SK-N-SH treated with all-trans-retinoic acid at 6 μM for 48 hours (cell line): ENCODE results near the gene GNAI1.

Experiments used
- CREB5 ChIP-seq: fragments of 250-450 bp; sonication (Bioruptor Pico); IDR thresholded peaks from 2 replicates; pipeline ENCODE4 v1.5.1; 2020; ENCODE audit warnings: low read depth, mild to moderate bottlenecking, moderate library complexity
- ESRRG ChIP-seq: fragments of 250-450 bp; sonication (Bioruptor Pico); IDR thresholded peaks from 2 replicates; pipeline ENCODE4 v1.6.1; 2021; ENCODE audit warnings: mild to moderate bottlenecking
- ISL1 ChIP-seq: fragments of 250-450 bp; sonication (Bioruptor Pico); IDR thresholded peaks from 2 replicates; pipeline ENCODE4 v2.1.2; 2022; ENCODE audit warnings: mild to moderate bottlenecking, moderate library complexity
- OSR1 ChIP-seq: fragments of 250-450 bp; sonication (Bioruptor Pico); IDR thresholded peaks from 2 replicates; pipeline ENCODE4 v1.8.0; 2022; ENCODE audit warnings: moderate library complexity, mild to moderate bottlenecking, inconsistent platforms
- POU6F1 ChIP-seq: fragments of 250-450 bp; sonication (Bioruptor Pico); IDR thresholded peaks from 2 replicates; pipeline ENCODE4 v1.8.0; 2021; ENCODE audit warnings: low read depth, mild to moderate bottlenecking, moderate library complexity, borderline replicate concordance
- RARB ChIP-seq: fragments of 250-450 bp; sonication (Bioruptor Pico); IDR thresholded peaks from 2 replicates; pipeline ENCODE4 v1.8.0; 2021; ENCODE audit warnings: mild to moderate bottlenecking, moderate library complexity
- SNAI2 ChIP-seq: fragments of 250-450 bp; sonication (Bioruptor Pico); IDR thresholded peaks from 2 replicates; pipeline ENCODE4 v1.5.0; 2020; ENCODE audit warnings: mild to moderate bottlenecking, moderate library complexity
- TCF4 ChIP-seq: fragments of 250-450 bp; sonication (Bioruptor Pico); IDR thresholded peaks from 2 replicates; pipeline ENCODE4 v1.8.0; 2021; ENCODE audit warnings: mild to moderate bottlenecking, moderate library complexity, borderline replicate concordance
- ZFP3 ChIP-seq: fragments of 250-450 bp; sonication (Bioruptor Pico); IDR thresholded peaks from 2 replicates; pipeline ENCODE4 v1.5.0; 2020; ENCODE audit warnings: mild to moderate bottlenecking, moderate library complexity
- ZNF565 ChIP-seq: fragments of 450-650 bp; formaldehyde crosslinking; conservative IDR thresholded peaks from 2 replicates; pipeline ENCODE4 v1.5.0; 2020; ENCODE audit warnings: low read depth, mild to moderate bottlenecking, moderate library complexity
- ZNF70 ChIP-seq: fragments of 450-650 bp; formaldehyde crosslinking; IDR thresholded peaks from 2 replicates; pipeline ENCODE4 v1.5.0; 2020; ENCODE audit warnings: mild to moderate bottlenecking, moderate library complexity
- ZNF8 ChIP-seq: fragments of 450-650 bp; formaldehyde crosslinking; IDR thresholded peaks from 2 replicates; pipeline ENCODE4 v1.5.0; 2020; ENCODE audit warnings: mild to moderate bottlenecking, moderate library complexity
- TF ChIP-seq, protein P1 (sequence below): fragments of 250-450 bp; sonication (Bioruptor Pico); IDR thresholded peaks from 2 replicates; pipeline ENCODE4 v1.5.1; 2021; ENCODE audit warnings: mild to moderate bottlenecking, moderate library complexity
- TF ChIP-seq, protein P2 (sequence below): fragments of 250-450 bp; sonication (Bioruptor Pico); IDR thresholded peaks from 2 replicates; pipeline ENCODE4 v1.8.0; 2020; ENCODE audit warnings: mild to moderate bottlenecking, moderate library complexity, borderline replicate concordance

- TF ChIP-seq RARB (CRISPR knock-in tag) (no peak), ZNF8 (no peak), ZNF565 (CRISPR knock-in tag) (no peak), TCF4 (no peak), SNAI2 (no peak), ISL1 (no peak), ZNF70 (no peak), CREB5 (CRISPR knock-in tag) (no peak), ZFP3 (CRISPR knock-in tag) (no peak), POU6F1 (CRISPR knock-in tag) (no peak), OSR1 (CRISPR knock-in tag) (no peak), ESRRG (CRISPR knock-in tag) (no peak)
- TF ChIP-seq, protein P1, sequence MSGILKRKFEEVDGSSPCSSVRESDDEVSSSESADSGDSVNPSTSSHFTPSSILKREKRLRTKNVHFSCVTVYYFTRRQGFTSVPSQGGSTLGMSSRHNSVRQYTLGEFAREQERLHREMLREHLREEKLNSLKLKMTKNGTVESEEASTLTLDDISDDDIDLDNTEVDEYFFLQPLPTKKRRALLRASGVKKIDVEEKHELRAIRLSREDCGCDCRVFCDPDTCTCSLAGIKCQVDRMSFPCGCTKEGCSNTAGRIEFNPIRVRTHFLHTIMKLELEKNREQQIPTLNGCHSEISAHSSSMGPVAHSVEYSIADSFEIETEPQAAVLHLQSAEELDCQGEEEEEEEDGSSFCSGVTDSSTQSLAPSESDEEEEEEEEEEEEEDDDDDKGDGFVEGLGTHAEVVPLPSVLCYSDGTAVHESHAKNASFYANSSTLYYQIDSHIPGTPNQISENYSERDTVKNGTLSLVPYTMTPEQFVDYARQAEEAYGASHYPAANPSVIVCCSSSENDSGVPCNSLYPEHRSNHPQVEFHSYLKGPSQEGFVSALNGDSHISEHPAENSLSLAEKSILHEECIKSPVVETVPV: no peak
- TF ChIP-seq, protein P2, sequence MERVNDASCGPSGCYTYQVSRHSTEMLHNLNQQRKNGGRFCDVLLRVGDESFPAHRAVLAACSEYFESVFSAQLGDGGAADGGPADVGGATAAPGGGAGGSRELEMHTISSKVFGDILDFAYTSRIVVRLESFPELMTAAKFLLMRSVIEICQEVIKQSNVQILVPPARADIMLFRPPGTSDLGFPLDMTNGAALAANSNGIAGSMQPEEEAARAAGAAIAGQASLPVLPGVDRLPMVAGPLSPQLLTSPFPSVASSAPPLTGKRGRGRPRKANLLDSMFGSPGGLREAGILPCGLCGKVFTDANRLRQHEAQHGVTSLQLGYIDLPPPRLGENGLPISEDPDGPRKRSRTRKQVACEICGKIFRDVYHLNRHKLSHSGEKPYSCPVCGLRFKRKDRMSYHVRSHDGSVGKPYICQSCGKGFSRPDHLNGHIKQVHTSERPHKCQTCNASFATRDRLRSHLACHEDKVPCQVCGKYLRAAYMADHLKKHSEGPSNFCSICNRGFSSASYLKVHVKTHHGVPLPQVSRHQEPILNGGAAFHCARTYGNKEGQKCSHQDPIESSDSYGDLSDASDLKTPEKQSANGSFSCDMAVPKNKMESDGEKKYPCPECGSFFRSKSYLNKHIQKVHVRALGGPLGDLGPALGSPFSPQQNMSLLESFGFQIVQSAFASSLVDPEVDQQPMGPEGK (CRISPR knock-in tag): no peak
These were observed 130.3 kb downstream of the GNAI1 start for GRCh38 chr7:80264769-80265495.
